Activated CD4-positive, alpha-beta memory T cell treated with anti-CD3 and anti-CD28 coated beads for 36 hours (primary cell): ENCODE results near the gene NXPH4. TPM values are rescaled to one million over a fixed set of nuclear protein-coding genes. Genes with fewer than 3 reads are reported as not detected.

Source experiments
- CTCF ChIA-PET: fragments of 350-600 bp; sonication (Branson Sonifier 250); formaldehyde crosslinking; loops from one replicate; lab custom pipeline; 2021; ENCODE audit warnings: antibody characterized with exemption, inconsistent platforms; lab: Charles Lee
- POLR2A ChIA-PET: fragments of 350-600 bp; sonication (Branson Sonifier 250); formaldehyde crosslinking; loops from one replicate; lab custom pipeline; 2021; ENCODE audit warnings: antibody characterized with exemption; lab: Charles Lee
- DNase-seq: peaks from one replicate; pipeline ENCODE4 v3.0.0-alpha.2; 2020
- H3K27ac Mint-ChIP-seq: one replicate; pipeline ENCODE4 v1.8.0; 2021; ENCODE audit warnings: mixed read lengths
- H3K27me3 Mint-ChIP-seq: one replicate; pipeline ENCODE4 v1.8.0; 2021; ENCODE audit warnings: mixed read lengths
- H3K36me3 Mint-ChIP-seq: one replicate; pipeline ENCODE4 v1.8.0; 2021; ENCODE audit warnings: mixed read lengths
- H3K4me1 Mint-ChIP-seq: one replicate; pipeline ENCODE4 v1.8.0; 2021; ENCODE audit warnings: low read depth, mixed read lengths
- H3K4me3 Mint-ChIP-seq: one replicate; pipeline ENCODE4 v1.8.0; 2021; ENCODE audit warnings: mild to moderate bottlenecking, mixed read lengths
- H3K9me3 Mint-ChIP-seq: one replicate; pipeline ENCODE4 v1.8.0; 2021; ENCODE audit warnings: mixed read lengths
- intact Hi-C: fragments of 100-400 bp; cut with micrococcal nuclease; formaldehyde crosslinking; loops from one replicate; pipeline ENCODE4 v1.15.1; 2023
- total RNA-seq, 2 experiments: library from RNA; stranded (reverse); gene quantifications; one replicate each; pipeline ENCODE4 v1.2.3, GENCODE V29; 2021

Gene NXPH4
- total RNA-seq, 2 experiments from 2014 or later, result 0.24 to 0.46 TPM

DNA sequence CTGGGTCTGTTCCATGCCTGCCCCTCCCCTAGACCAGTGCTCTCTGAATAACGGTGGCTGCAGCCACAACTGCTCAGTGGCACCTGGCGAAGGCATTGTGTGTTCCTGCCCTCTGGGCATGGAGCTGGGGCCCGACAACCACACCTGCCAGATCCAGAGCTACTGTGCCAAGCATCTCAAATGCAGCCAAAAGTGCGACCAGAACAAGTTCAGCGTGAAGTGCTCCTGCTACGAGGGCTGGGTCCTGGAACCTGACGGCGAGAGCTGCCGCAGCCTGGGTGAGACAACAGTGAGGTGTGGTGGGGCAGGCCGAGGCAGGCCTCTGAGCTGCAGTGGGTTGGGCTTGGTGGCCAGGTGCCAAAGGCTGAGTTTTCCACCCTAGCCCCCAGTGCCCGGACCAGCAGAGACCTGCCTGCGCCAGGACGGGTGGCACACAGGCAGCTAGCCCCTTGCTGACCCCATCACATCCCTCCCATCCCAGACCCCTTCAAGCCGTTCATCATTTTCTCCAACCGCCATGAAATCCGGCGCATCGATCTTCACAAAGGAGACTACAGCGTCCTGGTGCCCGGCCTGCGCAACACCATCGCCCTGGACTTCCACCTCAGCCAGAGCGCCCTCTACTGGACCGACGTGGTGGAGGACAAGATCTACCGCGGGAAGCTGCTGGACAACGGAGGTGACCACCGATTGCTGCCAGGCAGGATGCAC lies 41.0 kb upstream of the NXPH4 start:
- peak; percentile 72 for DNase-seq
- POLR2A ChIA-PET, result no interaction called here

DNA sequence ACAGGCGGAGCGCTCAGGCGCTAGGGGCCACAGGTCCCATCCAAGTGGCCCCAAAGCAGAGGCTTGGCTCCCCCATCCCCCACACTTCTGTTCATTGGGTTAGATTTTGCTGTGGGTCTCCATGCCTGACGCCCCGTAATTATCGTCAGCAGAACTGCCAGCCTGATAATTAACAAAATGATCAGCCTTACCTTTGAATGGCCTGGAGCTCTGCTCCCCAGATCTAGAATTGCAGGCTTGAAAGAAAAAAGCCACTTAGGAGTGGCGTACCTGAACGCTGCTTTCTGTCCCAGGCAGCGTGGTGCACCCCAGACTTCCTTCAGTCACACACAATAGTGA lies 40.5 kb upstream of the NXPH4 start:
- no peak overlapping the region for H3K27ac Mint-ChIP-seq

More for the DNA sequence above, 41.0 kb upstream of the NXPH4 start:
- Mint-ChIP-seq H3K4me3 (no peak overlapping the region), H3K4me1 (no peaks in the 10 kb centered on the region), H3K27me3 (no peaks in the 10 kb centered on the region), H3K9me3 (no peaks in the 10 kb centered on the region), H3K27ac (no peak overlapping the region), H3K36me3 (no peaks in the 10 kb centered on the region)
- CTCF ChIA-PET, result interaction anchor here (0.7 to 10.6 kb wide), 12 partner anchors 8 to 427 kb away, joined by 3 to 175 read pairs (median 4); partner anchors contain the start of genes LRP1 and STAT6
- intact Hi-C loops, result no loop called here

DNA sequence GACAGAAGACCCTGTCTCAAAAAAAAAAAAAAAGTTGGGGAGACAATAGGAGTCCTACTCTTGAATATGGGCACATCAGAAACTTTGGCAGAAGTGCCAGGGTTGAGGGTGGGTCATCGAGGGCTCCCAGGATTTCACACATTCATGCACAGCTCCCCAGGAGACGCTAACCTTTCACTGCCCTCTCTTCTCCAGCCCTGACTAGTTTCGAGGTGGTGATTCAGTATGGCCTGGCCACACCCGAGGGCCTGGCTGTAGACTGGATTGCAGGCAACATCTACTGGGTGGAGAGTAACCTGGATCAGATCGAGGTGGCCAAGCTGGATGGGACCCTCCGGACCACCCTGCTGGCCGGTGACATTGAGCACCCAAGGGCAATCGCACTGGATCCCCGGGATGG lies 39.7 kb upstream of the NXPH4 start:
- H3K4me1 Mint-ChIP-seq, result no peaks in the 10 kb centered on the region
- intact Hi-C loops, result no loop called here
- no peak overlapping the region for H3K27ac Mint-ChIP-seq
- H3K9me3 Mint-ChIP-seq, result no peaks in the 10 kb centered on the region
- ChIA-PET POLR2A (no interaction called here), CTCF (interaction anchor here (0.9 to 10.6 kb wide), 3 partner anchors 9 to 65 kb away, joined by 3 to 175 read pairs (median 22); partner anchors contain the start of genes LRP1 and STAT6)
- DNase-seq, result no peak
- no peak overlapping the region for H3K4me3 Mint-ChIP-seq
- no peaks in the 10 kb centered on the region for H3K27me3 Mint-ChIP-seq
- no peaks in the 10 kb centered on the region for H3K36me3 Mint-ChIP-seq

More for the DNA sequence above, 40.5 kb upstream of the NXPH4 start:
- no peaks in the 10 kb centered on the region for H3K9me3 Mint-ChIP-seq
- no peaks in the 10 kb centered on the region for H3K27me3 Mint-ChIP-seq
- intact Hi-C loops, result no loop called here
- H3K36me3 Mint-ChIP-seq, result no peaks in the 10 kb centered on the region
- no peak overlapping the region for H3K4me3 Mint-ChIP-seq
- no peaks in the 10 kb centered on the region for H3K4me1 Mint-ChIP-seq
- ChIA-PET POLR2A (no interaction called here), CTCF (interaction anchor here (0.8 to 10.6 kb wide), 8 partner anchors 9 to 428 kb away, joined by 3 to 175 read pairs (median 4); partner anchors contain the start of genes LRP1 and STAT6)
- no peak for DNase-seq

DNA sequence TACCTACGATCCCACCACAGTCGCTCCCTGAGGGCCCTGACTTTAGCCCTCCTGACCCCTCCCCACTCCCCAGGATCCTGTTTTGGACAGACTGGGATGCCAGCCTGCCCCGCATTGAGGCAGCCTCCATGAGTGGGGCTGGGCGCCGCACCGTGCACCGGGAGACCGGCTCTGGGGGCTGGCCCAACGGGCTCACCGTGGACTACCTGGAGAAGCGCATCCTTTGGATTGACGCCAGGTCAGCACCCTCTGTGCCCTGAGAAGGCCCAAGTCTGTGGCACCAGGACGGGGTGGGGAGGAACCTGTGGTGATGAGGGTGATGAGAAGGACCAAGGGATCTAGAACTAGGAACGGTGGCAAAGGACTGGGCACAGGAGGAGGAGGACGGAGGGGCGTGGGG lies 39.2 kb upstream of the NXPH4 start:
- Mint-ChIP-seq H3K27ac (no peak overlapping the region), H3K4me1 (no peaks in the 10 kb centered on the region), H3K27me3 (no peaks in the 10 kb centered on the region), H3K36me3 (no peaks in the 10 kb centered on the region), H3K9me3 (no peaks in the 10 kb centered on the region), H3K4me3 (no peak overlapping the region)
- intact Hi-C loops, result no loop called here
- no peak for DNase-seq
- ChIA-PET POLR2A (no interaction called here), CTCF (interaction anchor here (0.9 to 10.6 kb wide), 2 partner anchors 9 to 52 kb away, joined by 3 to 175 read pairs; partner anchors contain the start of gene LRP1)

DNA sequence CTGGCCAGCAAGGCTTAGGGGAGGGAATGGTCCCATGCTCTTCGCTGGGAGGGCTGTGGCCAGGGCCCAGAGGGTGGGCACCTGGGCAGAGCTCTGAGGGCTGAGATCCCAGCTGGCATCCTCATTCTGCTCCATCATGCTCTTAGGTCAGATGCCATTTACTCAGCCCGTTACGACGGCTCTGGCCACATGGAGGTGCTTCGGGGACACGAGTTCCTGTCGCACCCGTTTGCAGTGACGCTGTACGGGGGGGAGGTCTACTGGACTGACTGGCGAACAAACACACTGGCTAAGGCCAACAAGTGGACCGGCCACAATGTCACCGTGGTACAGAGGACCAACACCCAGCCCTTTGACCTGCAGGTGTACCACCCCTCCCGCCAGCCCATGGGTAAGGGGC lies 38.4 kb upstream of the NXPH4 start:
- no peak for DNase-seq
- Mint-ChIP-seq H3K4me3 (no peak overlapping the region), H3K9me3 (no peaks in the 10 kb centered on the region), H3K27ac (no peak overlapping the region), H3K27me3 (no peaks in the 10 kb centered on the region), H3K4me1 (no peaks in the 10 kb centered on the region), H3K36me3 (no peaks in the 10 kb centered on the region)
- intact Hi-C loops, result no loop called here
- CTCF ChIA-PET, result no interaction called here
- POLR2A ChIA-PET, result no interaction called here

DNA sequence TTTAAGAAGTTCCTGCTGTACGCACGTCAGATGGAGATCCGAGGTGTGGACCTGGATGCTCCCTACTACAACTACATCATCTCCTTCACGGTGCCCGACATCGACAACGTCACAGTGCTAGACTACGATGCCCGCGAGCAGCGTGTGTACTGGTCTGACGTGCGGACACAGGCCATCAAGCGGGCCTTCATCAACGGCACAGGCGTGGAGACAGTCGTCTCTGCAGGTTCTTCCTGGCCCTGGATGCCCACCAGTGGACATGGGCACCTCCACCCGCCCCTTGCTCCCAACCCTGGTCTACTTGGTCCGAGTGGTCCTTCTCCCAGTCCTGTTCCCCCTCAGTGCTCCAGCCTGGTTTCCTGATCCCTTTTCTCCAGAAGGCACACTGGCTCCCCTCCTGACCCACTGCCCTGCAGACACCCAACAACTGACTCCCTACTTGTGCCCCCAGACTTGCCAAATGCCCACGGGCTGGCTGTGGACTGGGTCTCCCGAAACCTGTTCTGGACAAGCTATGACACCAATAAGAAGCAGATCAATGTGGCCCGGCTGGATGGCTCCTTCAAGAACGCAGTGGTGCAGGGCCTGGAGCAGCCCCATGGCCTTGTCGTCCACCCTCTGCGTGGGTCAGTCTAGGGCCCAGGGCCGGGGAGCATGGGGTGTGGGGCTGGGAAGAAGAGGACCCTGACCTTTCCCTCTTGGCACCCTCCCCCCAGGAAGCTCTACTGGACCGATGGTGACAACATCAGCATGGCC lies 37.1 kb upstream of the NXPH4 start:
- no peaks in the 10 kb centered on the region for H3K4me1 Mint-ChIP-seq
- H3K27me3 Mint-ChIP-seq, result no peaks in the 10 kb centered on the region
- H3K27ac Mint-ChIP-seq, result no peak overlapping the region
- no peaks in the 10 kb centered on the region for H3K9me3 Mint-ChIP-seq
- intact Hi-C loops, result loop anchor here (5.0 kb wide), 1 partner anchor 427 kb away; the partner anchor contains the start of gene PRIM1
- ChIA-PET POLR2A (no interaction called here), CTCF (interaction anchor here (12.7 kb wide), 1 partner anchor 56 kb away, joined by 228 read pairs; the partner anchor contains the start of gene LRP1)
- DNase-seq, result no peak
- H3K4me3 Mint-ChIP-seq, result no peak overlapping the region
- no peaks in the 10 kb centered on the region for H3K36me3 Mint-ChIP-seq

DNA sequence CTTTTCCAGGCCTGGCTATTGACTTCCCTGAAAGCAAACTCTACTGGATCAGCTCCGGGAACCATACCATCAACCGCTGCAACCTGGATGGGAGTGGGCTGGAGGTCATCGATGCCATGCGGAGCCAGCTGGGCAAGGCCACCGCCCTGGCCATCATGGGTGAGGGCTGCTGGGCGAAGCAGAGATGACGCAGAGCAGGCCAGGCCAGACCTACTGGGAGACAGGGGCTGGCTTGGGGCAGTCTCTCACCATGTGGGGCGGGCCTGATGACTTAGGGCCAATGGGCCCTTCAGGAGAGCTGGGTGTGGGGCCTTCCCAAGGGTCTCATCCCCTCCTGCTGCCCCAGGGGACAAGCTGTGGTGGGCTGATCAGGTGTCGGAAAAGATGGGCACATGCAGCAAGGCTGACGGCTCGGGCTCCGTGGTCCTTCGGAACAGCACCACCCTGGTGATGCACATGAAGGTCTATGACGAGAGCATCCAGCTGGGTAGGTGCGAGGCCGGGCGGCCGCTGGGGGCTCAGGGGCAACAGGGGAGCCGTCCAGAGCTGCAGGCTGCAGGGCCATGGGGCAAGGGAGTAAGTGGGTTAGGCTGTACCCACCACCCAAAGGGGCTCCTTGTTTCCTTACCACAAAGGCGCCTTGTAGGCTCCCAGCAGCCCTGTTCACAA lies 36.1 kb upstream of the NXPH4 start:
- POLR2A ChIA-PET, result no interaction called here

DNA sequence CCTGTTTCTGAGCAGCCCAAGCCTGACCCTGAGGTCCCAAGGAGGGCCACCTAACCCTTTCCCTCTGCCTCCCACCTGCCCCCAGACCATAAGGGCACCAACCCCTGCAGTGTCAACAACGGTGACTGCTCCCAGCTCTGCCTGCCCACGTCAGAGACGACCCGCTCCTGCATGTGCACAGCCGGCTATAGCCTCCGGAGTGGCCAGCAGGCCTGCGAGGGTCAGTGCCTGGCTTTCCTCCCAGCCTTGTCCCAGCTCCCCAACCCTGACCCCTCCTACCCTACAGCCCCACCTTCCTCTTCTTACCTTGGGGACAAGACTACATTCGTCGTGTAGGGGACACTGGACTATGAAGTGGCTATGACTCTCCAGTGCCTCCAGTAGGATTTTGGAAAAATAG lies 35.5 kb upstream of the NXPH4 start:
- H3K27ac Mint-ChIP-seq, result no peak overlapping the region

More for the DNA sequence above, 36.1 kb upstream of the NXPH4 start:
- Mint-ChIP-seq H3K4me1 (no peaks in the 10 kb centered on the region), H3K36me3 (no peaks in the 10 kb centered on the region), H3K27me3 (no peaks in the 10 kb centered on the region), H3K9me3 (no peaks in the 10 kb centered on the region), H3K27ac (no peak overlapping the region), H3K4me3 (no peak overlapping the region)
- intact Hi-C loops, result loop anchor here (5.0 kb wide), 1 partner anchor 428 kb away; the partner anchor contains the start of gene PRIM1
- CTCF ChIA-PET, result interaction anchor here (0.5 to 12.7 kb wide), 5 partner anchors 33 to 552 kb away, joined by 3 to 228 read pairs (median 3); partner anchors contain the start of gene LRP1
- DNase-seq, result no peak

DNA sequence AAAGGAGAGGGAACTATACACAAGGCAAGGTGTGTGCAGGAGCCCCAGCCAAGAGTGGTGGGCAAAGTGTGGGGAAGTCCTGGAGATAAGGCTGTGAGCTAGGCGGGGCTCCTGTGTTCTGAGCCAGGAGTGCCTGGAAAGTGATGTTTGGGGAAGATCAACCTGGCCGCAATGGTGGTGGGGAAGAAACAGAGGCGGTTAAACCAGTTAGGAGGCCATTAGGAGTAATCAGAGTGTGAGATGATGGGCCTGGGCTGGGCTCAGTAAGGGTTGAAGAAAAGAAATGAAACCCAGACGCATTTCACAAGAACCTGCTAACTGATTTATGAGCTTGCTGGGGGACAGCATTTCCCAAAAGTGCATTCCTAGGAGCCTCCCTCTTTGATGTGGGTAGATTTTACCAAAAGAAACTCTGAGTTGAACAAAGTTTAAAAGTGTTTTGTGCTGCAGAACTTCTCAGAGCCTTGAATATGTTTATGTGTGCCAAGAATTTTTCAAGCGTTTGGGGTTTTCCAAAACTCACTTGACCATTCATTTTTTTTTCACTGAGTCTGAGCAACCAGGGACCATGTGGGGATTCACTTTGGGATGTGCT lies 34.9 kb upstream of the NXPH4 start:
- ChIA-PET CTCF (interaction anchor here (0.6 to 12.7 kb wide), 11 partner anchors 9 to 641 kb away, joined by 3 to 228 read pairs (median 4); partner anchors contain the start of genes LRP1 and STAT6), POLR2A (no interaction called here)
- no peak overlapping the region for H3K4me3 Mint-ChIP-seq
- no peak for DNase-seq
- H3K27ac Mint-ChIP-seq, result no peak overlapping the region
- no peaks in the 10 kb centered on the region for H3K9me3 Mint-ChIP-seq
- no peaks in the 10 kb centered on the region for H3K27me3 Mint-ChIP-seq
- no peaks in the 10 kb centered on the region for H3K4me1 Mint-ChIP-seq
- H3K36me3 Mint-ChIP-seq, result no peaks in the 10 kb centered on the region
- intact Hi-C loops, result loop anchor here (2.0 to 5.0 kb wide), 3 partner anchors 113 to 429 kb away; partner anchors contain the start of gene PRIM1

More for the DNA sequence above, 35.5 kb upstream of the NXPH4 start:
- no peaks in the 10 kb centered on the region for H3K27me3 Mint-ChIP-seq
- H3K4me3 Mint-ChIP-seq, result no peak overlapping the region
- no peaks in the 10 kb centered on the region for H3K36me3 Mint-ChIP-seq
- no peak for DNase-seq
- H3K9me3 Mint-ChIP-seq, result no peaks in the 10 kb centered on the region
- no peaks in the 10 kb centered on the region for H3K4me1 Mint-ChIP-seq
- POLR2A ChIA-PET, result no interaction called here
- CTCF ChIA-PET, result interaction anchor here (0.5 to 12.7 kb wide), 9 partner anchors 9 to 553 kb away, joined by 3 to 228 read pairs (median 4); partner anchors contain the start of gene LRP1
- intact Hi-C loops, result loop anchor here (5.0 kb wide), 1 partner anchor 429 kb away; the partner anchor contains the start of gene PRIM1

DNA sequence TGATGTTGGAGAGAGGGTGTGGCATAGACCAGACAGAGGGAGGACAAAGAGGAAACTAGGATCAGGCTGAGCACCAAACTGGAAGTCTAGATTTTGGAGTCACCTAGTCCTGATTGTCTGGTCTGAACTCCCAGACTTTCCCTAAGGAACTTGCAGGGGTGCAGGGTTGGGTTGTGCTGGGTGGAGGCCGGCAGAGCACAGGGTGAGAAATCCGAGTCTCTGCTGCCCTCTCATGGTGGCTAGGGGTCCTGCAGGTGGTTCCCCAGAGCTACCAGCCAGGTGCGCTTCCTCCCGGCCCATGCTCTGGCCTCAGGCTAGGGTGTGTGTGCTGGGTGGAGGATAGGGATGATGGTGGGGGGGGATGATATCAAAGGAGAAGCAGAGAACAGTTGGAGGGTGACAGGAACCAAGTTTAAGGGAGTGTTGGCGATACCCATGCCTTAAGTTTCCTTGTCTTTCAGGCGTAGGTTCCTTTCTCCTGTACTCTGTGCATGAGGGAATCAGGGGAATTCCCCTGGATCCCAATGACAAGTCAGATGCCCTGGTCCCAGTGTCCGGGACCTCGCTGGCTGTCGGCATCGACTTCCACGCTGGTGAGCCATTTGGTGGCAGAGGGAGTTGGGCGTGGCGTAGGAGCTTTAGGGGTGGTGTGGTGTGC lies 33.5 kb upstream of the NXPH4 start:
- ChIA-PET POLR2A (no interaction called here), CTCF (interaction anchor here (0.6 to 12.7 kb wide), 32 partner anchors 9 to 430 kb away, joined by 3 to 228 read pairs (median 4); partner anchors contain the start of genes HSD17B6, LRP1 and STAT6)
- H3K27ac Mint-ChIP-seq, result no peak overlapping the region
- H3K36me3 Mint-ChIP-seq, result no peaks in the 10 kb centered on the region
- H3K4me1 Mint-ChIP-seq, result no peaks in the 10 kb centered on the region
- DNase-seq, result peak; percentile 87
- no peaks in the 10 kb centered on the region for H3K27me3 Mint-ChIP-seq
- H3K4me3 Mint-ChIP-seq, result no peak overlapping the region
- intact Hi-C loops, result loop anchor here (1.0 to 5.0 kb wide), 4 partner anchors 59 to 431 kb away; partner anchors contain the start of gene PRIM1
- H3K9me3 Mint-ChIP-seq, result no peaks in the 10 kb centered on the region
